Testis (tissue), 3 donors: ENCODE measurements around the gene MED12L. TPM values are rescaled to one million over a fixed set of nuclear protein-coding genes. Genes with fewer than 3 reads are reported as not detected.

Source experiments
- DNase-seq: peaks from one replicate; pipeline ENCODE4 v3.0.0-alpha.2; 2019
- H3K27ac ChIP-seq, 2 donors: fragments of 200-600 bp; sonication (generic); one replicate each; pipeline ENCODE4 v1.5.1; 2019
- H3K27me3 ChIP-seq: fragments of 200-600 bp; sonication (generic); one replicate; pipeline ENCODE4 v1.5.1; 2019
- H3K36me3 ChIP-seq: fragments of 200-600 bp; sonication (generic); one replicate; pipeline ENCODE4 v1.5.1; 2017; ENCODE audit warnings: low read depth; ENCODE audit errors: missing control alignments
- H3K4me1 ChIP-seq: fragments of 200-600 bp; sonication (generic); one replicate; pipeline ENCODE4 v1.5.1; 2019
- H3K4me3 ChIP-seq, 2 donors: fragments of 200-600 bp; sonication (generic); one replicate each; pipeline ENCODE4 v1.5.1; 2017 to 2019
- H3K9me3 ChIP-seq: fragments of 200-600 bp; sonication (generic); one replicate; pipeline ENCODE4 v1.5.1; 2017
- POLR2A ChIP-seq: fragments of 450-650 bp; IDR thresholded peaks from one replicate; pipeline ENCODE4 v1.6.1; 2017; ENCODE audit warnings: antibody characterized with exemption, mild to moderate bottlenecking, moderate library complexity
- WGBS, 2 donors: methylation state at CpG; one replicate each; pipeline ENCODE4 v1.1.5; 2018; 5-methylcytosine and 5-hydroxymethylcytosine counted together
- intact Hi-C: fragments of 100-400 bp; cut with DNase I; formaldehyde crosslinking; loops from one replicate; pipeline ENCODE4 v1.15.1; 2023; ENCODE audit warnings: low total_unique reads
- polyA plus RNA-seq: library from polyadenylated mRNA; stranded (reverse); fragments of 350-450 nt; fragmentation: Illumina TruSeq; extraction: RNeasy Lipid Tissue Mini Kit (QIAGEN cat#74804); gene quantifications from one replicate; pipeline ENCODE4 v1.2.3, GENCODE V29; 2014; ENCODE audit warnings: low read depth, low replicate concordance; ENCODE audit not compliant: insufficient read depth
- total RNA-seq, 2 donors: library from RNA; depleted of rRNA; stranded (reverse); fragments of >200 nt; gene quantifications; one replicate each; pipeline ENCODE4 v1.2.3, GENCODE V29; 2016
- TF ChIP-seq, protein P1 (sequence below), 3 experiments: fragments of 450-650 bp in 2 of 3; fragments of 200-600 bp in 1 of 3; sonication (generic) in 1 of 3; IDR thresholded peaks; one replicate each; pipeline ENCODE4 v1.5.1; 2016 to 2019; ENCODE audit warnings: antibody characterized with exemption in 3 of 3, mild to moderate bottlenecking in 2 of 3, moderate library complexity in 1 of 3

Gene MED12L
- total and polyA plus RNA-seq, 3 donors from 2014 or later: 10.3 to 18.5 (median 10.4) TPM

DNA sequence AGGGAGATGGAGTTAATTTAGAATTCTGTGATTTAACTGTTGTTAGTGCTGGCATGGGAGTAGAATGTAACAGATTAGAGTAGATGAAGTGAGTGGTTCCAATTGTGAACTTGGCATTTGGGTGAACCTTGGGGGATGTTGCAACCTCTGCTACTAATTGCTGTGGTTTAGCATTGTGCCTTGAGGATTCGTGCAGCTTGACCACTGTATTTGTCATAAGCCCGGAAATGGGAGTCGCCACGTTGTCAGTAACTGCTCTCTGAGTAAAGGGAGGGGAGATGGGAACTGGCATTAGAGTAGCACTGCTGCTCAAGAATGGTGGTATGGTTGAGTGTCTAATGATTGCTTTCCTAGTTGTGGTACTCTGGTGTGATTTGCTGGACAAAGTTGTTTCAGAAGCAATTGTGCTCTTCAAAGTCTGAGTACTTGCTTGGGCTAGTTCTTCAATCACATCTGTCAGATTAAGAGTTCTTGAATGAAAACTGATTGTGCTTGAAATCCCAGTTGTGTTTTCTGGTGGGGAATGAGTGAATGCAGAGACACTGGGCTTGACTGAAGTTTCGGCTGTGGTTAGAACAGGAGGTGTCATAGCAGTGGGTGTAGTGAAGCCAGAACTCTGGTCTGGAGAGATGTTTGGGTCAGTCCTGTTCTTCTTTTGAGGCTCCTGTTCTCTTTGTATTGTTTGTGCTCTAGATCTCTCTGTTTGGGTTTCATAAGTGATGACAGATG, 360.0 kb downstream of the MED12L start:
- Histone ChIP-seq H3K4me1 (no peaks in the 10 kb centered on the region), H3K4me3 (no peak overlapping the region), H3K27ac (no peak overlapping the region), H3K9me3 (no peaks in the 10 kb centered on the region), H3K27me3 (no peaks in the 10 kb centered on the region), H3K36me3 (no peaks in the 10 kb centered on the region)
- no peak for DNase-seq
- intact Hi-C loops: no loop called here
- 77 to 83% methylated on average over 5 of the region's 5 CpGs for whole genome bisulfite sequencing, 2 donors
- TF ChIP-seq, protein P1, sequence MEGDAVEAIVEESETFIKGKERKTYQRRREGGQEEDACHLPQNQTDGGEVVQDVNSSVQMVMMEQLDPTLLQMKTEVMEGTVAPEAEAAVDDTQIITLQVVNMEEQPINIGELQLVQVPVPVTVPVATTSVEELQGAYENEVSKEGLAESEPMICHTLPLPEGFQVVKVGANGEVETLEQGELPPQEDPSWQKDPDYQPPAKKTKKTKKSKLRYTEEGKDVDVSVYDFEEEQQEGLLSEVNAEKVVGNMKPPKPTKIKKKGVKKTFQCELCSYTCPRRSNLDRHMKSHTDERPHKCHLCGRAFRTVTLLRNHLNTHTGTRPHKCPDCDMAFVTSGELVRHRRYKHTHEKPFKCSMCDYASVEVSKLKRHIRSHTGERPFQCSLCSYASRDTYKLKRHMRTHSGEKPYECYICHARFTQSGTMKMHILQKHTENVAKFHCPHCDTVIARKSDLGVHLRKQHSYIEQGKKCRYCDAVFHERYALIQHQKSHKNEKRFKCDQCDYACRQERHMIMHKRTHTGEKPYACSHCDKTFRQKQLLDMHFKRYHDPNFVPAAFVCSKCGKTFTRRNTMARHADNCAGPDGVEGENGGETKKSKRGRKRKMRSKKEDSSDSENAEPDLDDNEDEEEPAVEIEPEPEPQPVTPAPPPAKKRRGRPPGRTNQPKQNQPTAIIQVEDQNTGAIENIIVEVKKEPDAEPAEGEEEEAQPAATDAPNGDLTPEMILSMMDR (IDR thresholded peaks at IDR 0.05): no peak
- TF ChIP-seq POLR2A: no peak

DNA sequence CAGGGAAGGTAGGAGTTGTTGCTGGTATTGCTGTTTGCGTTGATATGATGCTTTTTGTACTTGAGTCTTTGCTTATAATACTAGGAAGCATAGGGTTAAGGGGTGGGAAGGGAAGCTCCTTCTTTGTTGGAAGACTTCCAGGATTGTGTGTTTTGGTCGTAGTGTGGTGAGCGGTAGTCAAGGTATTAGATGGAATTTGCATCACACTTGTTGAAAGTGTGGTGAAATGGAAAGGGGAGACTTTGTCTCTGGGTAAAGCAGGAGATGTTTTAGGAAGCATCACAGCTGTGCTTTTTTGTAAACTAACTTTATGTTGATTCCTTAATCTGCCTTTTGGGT, 360.5 kb downstream of the MED12L start:
- Histone ChIP-seq H3K4me3 (no peak overlapping the region), H3K27ac (no peak overlapping the region), H3K27me3 (no peaks in the 10 kb centered on the region), H3K36me3 (no peaks in the 10 kb centered on the region), H3K9me3 (no peaks in the 10 kb centered on the region), H3K4me1 (no peaks in the 10 kb centered on the region)
- DNase-seq: no peak
- intact Hi-C loops: no loop called here
- TF ChIP-seq, protein P1 (IDR thresholded peaks at IDR 0.05): no peak
- no peak for TF ChIP-seq POLR2A
- WGBS, 2 donors: 71 to 79% methylated on average over 3 of the region's 3 CpGs

DNA sequence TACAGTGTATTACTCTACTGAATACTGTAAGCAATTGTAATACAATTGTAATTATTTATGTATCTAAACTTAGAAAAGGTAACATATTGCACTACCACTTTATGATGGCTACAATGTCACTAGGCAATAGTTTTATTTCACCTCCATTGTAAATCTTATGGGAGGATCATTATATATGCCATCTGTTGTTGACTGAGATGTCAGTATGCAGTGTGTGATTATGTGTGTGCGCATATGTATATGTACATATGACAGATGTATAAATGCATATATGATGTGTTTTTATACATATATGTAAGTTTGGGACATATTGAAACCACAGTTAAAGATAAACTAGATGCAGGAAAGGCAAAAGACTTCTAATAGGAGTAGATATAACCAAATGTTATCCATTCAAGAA, 366.9 kb downstream of the MED12L start:
- Histone ChIP-seq H3K27me3 (no peaks in the 10 kb centered on the region), H3K4me1 (no peaks in the 10 kb centered on the region), H3K4me3 (no peak overlapping the region), H3K27ac (no peak overlapping the region), H3K9me3 (no peaks in the 10 kb centered on the region), H3K36me3 (no peaks in the 10 kb centered on the region)
- intact Hi-C loops: no loop called here
- no peak for DNase-seq
- WGBS, 2 donors: 0 to 96% methylated on average over 1 of the region's 1 CpG
- TF ChIP-seq POLR2A: no peak
- TF ChIP-seq, protein P1 (IDR thresholded peaks at IDR 0.05): no peak

DNA sequence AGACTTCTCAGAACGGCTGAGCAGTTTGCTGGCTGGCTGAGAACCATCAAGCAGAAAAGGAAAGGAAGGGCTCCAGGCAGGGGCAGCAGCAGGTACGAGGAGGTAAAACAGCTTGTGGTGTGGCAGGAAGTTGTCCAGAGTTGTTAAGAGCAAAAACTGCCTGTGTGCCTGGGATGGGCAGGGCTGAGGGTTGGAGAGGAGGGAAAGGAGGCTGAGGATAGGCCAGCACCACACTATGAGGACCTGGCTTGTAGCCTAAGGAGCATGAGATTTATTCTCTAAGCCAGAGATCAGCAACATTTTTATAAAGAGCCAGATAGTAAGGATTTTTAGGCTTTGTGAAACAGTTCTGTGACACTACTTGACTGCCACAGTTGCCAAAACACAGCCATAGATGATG, 367.4 kb downstream of the MED12L start:
- intact Hi-C loops: no loop called here
- Histone ChIP-seq H3K4me3 (no peak overlapping the region), H3K27me3 (no peaks in the 10 kb centered on the region), H3K9me3 (no peaks in the 10 kb centered on the region), H3K27ac (no peak overlapping the region), H3K4me1 (no peaks in the 10 kb centered on the region), H3K36me3 (no peaks in the 10 kb centered on the region)
- 62 to 69% methylated on average over 2 of the region's 2 CpGs for WGBS, 2 donors
- no peak for DNase-seq
- no peak for TF ChIP-seq POLR2A
- TF ChIP-seq, protein P1 (IDR thresholded peaks at IDR 0.05): no peak

DNA sequence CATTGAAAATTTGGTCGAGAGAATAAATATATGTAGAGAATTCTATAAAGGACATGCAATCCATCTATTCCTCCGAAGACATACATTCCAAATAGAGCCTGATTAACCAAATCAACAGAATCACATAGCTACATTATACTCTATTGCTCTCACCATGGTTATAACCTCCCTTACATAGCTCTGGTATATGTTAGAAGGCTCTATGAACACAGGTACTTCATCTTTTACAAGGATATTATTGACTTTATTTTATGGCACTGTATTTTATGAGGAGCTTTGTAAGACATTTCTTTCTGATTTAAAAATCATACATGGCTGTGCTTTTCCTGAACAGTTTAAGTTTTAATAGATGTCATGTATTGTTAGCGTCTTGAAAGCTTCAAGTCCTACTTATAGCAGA, 370.6 kb downstream of the MED12L start:
- Histone ChIP-seq H3K36me3 (no peaks in the 10 kb centered on the region), H3K4me1 (peaks cover 4% of the 10 kb centered on the region), H3K27me3 (no peaks in the 10 kb centered on the region), H3K9me3 (no peaks in the 10 kb centered on the region), H3K27ac (no peak overlapping the region), H3K4me3 (no peak overlapping the region)
- WGBS, 2 donors: 95 to 96% methylated on average over 3 of the region's 3 CpGs
- intact Hi-C loops: no loop called here
- no peak for TF ChIP-seq POLR2A
- TF ChIP-seq, protein P1 (IDR thresholded peaks at IDR 0.05): no peak
- DNase-seq: no peak
